Stimulated activated CD4-positive, alpha-beta T cell treated with anti-CD3 and anti-CD28 coated beads, Interleukin-4, amount 100 ng/mL, for 1 hour (primary cell): ENCODE data around the gene DNAJC1.

Source experiments
- DNase-seq: peaks from one replicate; pipeline ENCODE4 v3.0.0-alpha.2; 2020

The DNAJC1 gene

GRCh38 chr10:22005763-22006162 lies 2.2 kb upstream of the DNAJC1 start:
- no peak for DNase-seq

DNA sequence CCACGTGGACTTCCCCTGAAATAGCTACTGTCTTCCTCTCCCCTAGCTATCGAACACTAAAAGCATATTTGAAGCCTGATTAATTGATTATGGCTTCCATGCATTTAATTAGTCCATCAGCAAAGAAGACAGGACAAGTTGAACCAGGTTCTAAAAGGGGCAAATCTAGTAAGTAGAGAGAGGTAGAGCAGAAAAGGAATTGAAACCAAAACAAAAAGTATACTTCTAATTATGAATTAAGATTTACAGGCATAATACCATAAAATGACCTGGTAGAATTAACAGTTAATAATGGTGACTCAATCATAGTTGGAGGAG lies 393 bp upstream of the DNAJC1 start:
- DNase-seq = no peak

DNA sequence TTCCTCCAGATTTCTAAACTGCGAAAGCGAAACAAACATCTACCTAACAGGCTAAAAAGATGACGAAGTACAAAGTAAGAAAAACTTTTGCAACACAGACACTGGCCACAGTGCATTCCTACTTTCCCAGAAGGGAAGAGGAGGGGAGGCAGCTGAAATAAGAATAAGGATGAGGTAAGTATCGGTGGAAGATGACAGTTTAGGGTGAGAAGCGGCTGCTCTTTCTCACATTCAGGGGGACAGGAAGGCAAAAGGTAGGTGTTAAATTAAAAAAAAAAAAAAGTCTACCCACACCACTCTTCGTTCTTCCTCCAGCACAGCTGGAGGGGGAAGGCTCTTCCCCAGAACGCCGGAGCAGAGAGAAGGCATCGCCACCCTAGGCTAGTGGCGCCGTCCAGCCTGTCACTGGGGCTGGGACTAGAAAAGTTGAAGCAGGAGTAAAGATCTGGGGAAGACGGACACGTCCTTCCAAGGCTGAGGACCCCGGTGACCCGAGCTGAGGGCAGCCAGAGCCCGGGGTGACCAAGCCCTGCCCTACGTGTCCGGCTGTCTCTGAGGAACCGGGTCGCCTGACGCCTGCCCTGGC lies 846 bp downstream of the DNAJC1 start:
- DNase-seq = no peak

DNA sequence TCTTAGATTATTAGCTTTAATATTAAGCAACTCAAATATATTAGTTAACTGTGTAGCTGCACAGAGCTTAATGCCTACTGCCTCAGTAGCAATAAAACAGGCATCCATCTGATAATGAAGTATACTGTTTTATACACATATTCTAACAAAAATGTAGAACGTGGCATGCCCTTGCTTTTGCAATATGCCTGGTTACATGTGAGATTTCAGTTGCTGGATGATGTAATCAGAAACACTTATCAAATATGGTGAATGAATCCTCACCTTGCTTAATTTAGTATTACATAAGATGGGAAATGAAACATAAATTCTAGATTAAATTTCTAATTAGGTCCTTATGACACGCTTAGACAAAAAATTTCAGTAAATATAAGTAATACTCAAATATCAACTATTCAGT lies 8.0 kb downstream of the DNAJC1 start:
- DNase-seq = no peak

GRCh38 chr10:21993360-21994001 lies 10.0 kb downstream of the DNAJC1 start:
- no peak for DNase-seq

- no peak for DNase-seq
These were observed 11.7 kb downstream of the DNAJC1 start for GRCh38 chr10:21991785-21992184.

DNA sequence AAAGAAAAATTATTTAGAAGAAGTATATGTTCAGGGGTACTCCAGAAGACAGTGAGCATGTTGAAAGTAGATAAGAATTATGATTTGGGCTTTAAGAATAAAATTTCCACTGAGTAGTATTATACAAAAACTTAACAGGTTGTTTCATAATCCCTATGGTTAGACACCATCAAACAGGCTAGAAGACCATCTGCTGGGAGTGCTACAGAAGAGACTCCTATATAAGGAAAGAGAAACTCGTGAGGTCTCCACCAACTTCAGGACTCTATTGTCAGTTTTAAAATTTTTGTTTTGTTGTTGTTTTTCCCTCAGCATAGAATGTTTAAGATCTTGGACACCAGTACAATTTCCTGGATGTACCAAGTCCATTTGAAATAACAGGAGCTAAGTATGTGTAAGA lies 13.1 kb downstream of the DNAJC1 start:
- DNase-seq = no peak

GRCh38 chr10:21989453-21990154 lies 13.9 kb downstream of the DNAJC1 start:
- DNase-seq = no peak

DNA sequence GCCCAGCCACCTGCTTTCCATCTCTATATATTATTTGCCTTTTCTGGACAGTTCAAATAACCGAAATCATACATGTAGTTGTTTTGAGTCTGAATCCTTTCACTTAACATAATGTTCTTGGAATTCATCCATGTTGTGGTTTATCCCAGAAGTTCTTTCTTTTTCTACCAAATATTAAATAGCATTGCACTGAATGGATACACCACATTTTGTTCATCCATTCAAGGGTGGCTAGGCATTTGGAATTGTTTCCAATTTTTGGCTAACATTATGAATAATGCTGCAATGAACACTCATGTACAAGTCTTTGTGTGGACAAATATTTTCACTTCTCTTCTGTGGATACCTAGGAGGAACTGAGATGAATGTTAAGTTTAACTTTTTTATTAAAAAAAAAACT lies 18.0 kb downstream of the DNAJC1 start:
- DNase-seq = no peak

- DNase-seq = no peak
These were observed 22.4 kb downstream of the DNAJC1 start for GRCh38 chr10:21981118-21981517.

- DNase-seq = no peak
These were observed 22.8 kb downstream of the DNAJC1 start for GRCh38 chr10:21980691-21981090.

GRCh38 chr10:21978191-21978862 lies 25.2 kb downstream of the DNAJC1 start:
- no peak for DNase-seq

DNA sequence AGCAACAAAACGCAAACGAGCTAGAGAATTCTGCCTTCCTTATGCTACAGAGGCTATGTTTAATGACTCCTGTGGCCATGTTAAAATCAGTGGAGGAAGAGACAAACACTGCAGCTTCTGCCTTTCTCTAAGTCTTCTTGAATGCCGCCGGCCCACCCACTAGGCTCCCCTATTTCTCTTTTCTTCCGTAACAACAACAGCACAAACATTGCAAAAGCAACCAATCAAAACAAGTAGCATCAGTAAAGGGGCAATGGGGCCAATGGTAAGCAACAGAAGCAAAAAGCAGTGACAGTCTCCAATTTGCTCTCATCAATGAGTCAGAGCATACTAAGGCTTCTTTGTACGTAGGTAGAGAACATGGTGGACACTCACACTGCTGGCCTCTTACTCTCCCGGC lies 26.8 kb downstream of the DNAJC1 start:
- DNase-seq = no peak

GRCh38 chr10:21976280-21976679 lies 27.2 kb downstream of the DNAJC1 start:
- DNase-seq = no peak

DNA sequence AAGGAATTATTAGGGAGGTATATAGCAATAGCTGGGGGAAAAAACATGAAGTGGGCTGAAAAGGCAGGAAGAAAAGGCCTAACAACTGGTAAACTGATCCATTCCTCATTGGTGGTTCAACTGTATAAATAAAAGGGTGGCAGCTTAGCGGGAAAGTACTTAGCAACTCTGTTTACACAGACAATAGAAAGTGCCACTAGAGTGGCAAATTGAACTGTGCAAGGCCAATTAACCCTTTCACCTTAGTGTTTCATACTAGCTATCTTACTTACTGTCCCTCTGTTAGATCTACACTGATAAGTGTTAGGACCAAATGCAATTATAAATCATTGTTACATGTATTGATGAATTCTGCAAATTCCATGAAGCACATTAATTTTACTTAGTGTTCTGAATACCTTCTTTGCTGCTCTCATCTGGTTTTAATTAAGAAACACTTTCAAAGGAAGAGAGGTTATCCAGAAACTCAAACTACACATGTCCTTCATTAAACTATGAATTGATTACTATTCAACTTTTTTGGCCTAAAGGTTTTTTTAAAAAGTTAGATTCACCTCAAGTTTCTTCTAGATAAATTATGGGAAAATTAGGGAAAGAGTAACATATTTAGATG lies 28.0 kb downstream of the DNAJC1 start:
- no peak for DNase-seq

DNA sequence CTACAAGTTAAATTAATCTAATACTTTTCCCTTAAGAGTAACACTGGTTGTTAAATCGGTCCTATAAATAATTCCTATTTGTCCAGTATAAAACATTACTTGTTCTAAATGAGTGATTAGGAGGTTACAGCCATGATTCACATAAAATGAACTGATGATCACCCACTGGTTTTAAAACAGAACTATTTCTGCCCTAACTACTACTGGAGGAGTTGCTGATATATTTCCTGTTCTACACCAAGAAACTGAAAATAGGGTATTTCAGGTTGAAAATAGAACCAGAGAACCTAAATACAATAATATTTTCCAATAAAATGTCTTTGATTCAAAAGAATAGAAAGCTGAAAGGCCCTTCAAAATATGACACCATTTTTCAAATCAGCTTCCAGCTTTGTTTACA lies 30.9 kb downstream of the DNAJC1 start:
- no peak for DNase-seq

DNA sequence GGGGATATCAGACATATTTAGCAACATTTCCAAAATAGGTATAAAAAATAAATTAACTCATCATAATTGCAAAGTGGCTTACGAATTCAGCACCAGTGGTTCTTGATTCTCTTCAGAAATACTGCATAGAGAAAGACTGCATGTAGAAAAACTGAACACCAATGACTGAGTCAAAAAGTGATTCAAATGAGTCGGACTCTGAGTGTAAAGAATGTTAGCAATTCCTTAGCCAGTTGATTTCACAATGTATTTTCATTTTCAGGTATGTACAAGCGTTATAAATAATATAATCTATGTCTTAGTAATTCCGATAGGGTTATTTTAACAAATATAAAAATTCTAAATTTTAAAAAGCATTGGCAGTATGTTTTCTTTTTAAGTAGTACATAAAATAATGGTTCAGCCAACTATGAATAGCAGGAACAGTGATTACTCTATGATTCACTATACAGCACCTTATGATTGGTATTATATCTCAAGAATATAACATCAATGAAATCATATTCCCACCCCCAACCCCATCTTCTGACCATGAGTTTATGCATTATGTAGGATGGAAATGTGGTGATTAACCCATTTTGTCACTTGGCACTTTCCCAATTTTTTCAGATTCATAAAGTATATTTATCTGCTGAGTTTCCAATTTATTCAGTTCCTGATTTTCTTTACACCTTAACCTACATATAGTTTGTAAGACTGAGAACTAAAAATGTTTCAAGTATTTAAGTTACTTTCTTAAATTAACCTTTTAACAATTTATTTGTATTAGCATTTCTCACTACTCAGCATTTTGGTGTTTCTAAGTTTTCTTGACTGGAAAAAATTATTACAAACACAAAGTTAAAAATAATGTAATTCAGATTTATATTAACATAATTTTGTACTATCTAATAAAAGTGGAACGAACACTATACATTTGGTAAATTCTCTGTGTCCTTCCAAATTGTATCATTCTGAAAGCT lies 33.9 kb downstream of the DNAJC1 start:
- no peak for DNase-seq

DNA sequence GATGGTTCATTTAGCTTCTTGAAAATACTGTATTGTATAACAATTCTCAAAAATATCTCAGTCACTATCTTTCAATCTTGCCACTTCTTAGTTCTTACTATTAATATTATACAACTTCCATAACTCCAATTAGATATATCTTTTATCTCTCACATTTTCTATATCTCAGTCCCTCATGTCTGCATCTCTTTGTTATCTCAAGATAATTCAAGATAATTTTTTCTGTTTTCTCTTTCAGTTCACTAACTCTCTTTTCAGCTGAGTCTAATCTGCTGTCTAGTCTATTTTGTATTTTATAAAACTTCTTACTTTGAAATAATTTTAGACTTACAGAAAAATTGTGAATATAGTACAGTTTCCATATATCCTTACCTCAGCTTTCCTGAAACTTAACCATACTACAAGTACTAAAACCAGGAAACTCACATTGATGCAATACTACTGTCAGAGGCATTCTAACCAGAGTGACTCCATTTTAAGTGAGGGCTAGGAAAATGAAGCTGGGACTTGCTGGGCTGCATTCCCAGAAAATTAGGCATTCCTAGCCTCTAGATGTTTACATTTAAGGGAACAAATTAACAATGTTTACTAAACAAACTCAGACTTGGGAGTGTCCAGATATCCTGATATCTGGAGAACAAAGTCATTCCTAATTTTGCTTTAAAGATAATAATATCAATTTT lies 38.4 kb downstream of the DNAJC1 start:
- DNase-seq = no peak

GRCh38 chr10:21962358-21962757 lies 41.2 kb downstream of the DNAJC1 start:
- no peak for DNase-seq

DNA sequence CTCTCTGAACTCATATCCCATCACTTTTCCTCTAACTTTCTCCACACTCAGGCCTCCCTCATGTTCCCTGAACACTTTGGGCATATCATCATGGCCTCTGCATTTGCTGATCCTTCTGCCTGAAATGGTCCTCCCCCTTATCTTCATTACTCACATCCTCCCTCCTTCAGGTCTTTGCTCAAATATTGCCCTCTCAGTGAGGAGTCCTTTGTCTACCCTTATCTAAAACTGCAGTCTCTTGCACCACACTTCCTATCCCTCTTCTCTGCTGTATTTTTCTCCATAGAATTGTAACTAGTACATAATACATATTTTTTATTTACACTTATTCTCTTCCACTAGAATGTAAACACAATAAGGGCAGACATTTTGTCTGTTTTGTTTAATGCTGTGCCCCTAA lies 41.7 kb downstream of the DNAJC1 start:
- DNase-seq = no peak

GRCh38 chr10:21959998-21960397 lies 43.5 kb downstream of the DNAJC1 start:
- DNase-seq = no peak

DNA sequence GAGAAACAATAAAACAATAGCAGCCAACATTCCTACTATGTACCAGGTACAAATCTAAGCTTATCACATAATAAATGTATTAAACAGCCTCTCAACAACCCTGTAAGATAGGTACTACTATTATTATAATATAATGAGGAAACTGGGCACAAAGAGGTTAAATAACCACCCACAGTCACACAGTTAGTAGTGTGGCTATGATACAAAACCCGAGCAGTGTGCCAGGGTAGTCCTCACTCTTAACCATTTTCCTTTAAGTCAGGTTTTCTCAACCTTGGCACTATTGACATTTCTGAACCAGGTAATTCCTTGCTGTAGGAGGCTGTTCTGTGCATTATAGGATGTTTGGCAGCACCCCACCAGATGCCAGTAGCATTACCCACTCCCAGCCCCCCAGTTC lies 48.8 kb downstream of the DNAJC1 start:
- DNase-seq = no peak
